GM20000 (cell line): ENCODE data around the gene GOT1.

Experiments used
- DNase-seq: peaks from one replicate; pipeline ENCODE4 v3.0.0; 2012; ENCODE audit warnings: low spot score
- TF ChIP-seq, protein P1 (sequence below): IDR thresholded peaks from 2 replicates; pipeline ENCODE4 v1.5.1; 2012; ENCODE audit warnings: mild to moderate bottlenecking, control low read depth; ENCODE audit errors: extremely low read depth, missing control alignments

The GOT1 gene

GRCh38 chr10:99395750-99396445 lies 34.5 kb downstream of the GOT1 start:
- TF ChIP-seq, protein P1, sequence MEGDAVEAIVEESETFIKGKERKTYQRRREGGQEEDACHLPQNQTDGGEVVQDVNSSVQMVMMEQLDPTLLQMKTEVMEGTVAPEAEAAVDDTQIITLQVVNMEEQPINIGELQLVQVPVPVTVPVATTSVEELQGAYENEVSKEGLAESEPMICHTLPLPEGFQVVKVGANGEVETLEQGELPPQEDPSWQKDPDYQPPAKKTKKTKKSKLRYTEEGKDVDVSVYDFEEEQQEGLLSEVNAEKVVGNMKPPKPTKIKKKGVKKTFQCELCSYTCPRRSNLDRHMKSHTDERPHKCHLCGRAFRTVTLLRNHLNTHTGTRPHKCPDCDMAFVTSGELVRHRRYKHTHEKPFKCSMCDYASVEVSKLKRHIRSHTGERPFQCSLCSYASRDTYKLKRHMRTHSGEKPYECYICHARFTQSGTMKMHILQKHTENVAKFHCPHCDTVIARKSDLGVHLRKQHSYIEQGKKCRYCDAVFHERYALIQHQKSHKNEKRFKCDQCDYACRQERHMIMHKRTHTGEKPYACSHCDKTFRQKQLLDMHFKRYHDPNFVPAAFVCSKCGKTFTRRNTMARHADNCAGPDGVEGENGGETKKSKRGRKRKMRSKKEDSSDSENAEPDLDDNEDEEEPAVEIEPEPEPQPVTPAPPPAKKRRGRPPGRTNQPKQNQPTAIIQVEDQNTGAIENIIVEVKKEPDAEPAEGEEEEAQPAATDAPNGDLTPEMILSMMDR = no peak
- no peak for DNase-seq

- TF ChIP-seq, protein P1 = no peak
- DNase-seq = no peak
These were observed 35.5 kb downstream of the GOT1 start for GRCh38 chr10:99394761-99395386.

GRCh38 chr10:99394256-99394655 lies 36.2 kb downstream of the GOT1 start:
- TF ChIP-seq, protein P1 = no peak
- DNase-seq = no peak

DNA sequence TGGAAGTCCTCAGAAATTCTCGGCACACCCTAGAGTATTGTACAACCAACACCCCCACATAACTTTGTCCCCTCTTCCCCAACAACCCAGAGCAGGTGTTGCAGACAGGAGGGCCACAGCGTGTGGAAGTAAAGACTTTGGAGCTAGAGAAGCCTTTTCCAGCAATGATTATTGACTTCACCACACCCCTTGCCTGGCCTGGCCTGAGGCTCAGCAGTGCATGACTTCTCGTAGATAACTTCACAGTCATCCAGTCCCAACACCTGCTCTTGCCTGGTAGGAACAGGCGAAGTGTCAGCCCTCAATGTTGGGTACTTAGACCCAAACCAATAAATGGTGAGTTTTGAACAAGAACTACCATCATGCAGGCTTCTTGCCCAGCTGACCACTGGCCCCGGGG lies 36.7 kb downstream of the GOT1 start:
- no peak for DNase-seq
- TF ChIP-seq, protein P1 = no peak

DNA sequence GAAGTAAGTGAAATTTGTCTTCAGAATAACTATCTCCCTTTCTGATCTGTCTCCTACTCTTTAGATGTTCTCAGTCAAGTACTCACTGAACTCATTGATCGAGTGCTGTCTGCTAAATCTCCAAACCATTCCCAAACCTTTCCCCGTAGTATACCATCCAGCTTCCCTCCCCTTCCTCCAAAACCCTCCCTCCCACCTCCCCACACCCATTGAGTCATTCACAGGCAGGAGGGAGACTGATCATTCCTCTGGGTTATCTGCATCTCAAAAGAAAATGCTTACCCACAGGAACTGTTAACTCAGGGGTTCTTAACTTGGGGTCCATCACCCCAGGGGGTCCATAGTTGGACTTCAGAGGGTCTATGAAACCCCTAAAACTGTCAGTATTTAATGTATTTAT lies 37.4 kb downstream of the GOT1 start:
- TF ChIP-seq, protein P1 = no peak
- no peak for DNase-seq

GRCh38 chr10:99391346-99391745 lies 39.1 kb downstream of the GOT1 start:
- TF ChIP-seq, protein P1 = no peak
- no peak for DNase-seq

- no peak for DNase-seq
- TF ChIP-seq, protein P1 = no peak
These were observed 40.5 kb downstream of the GOT1 start for GRCh38 chr10:99389729-99390480.
